Fibroblast of pulmonary artery (primary cell): Measurements from ENCODE around the gene OR6M1.

Experiments
- DNase-seq: peaks from one replicate; pipeline ENCODE4 v3.0.0-alpha.2; 2010; ENCODE audit warnings: low read depth
- H3K4me3 ChIP-seq: replicated peaks from 2 replicates; pipeline ENCODE4 v1.5.1; 2011; ENCODE audit warnings: low read depth, mild to moderate bottlenecking, control low read depth, low read length, moderate library complexity
- TF ChIP-seq, protein P1 (sequence below): IDR thresholded peaks from 2 replicates; pipeline ENCODE4 v1.5.1; 2011; ENCODE audit warnings: mild to moderate bottlenecking, control low read depth, low read length, inconsistent platforms; ENCODE audit errors: missing control alignments

Gene OR6M1

DNA sequence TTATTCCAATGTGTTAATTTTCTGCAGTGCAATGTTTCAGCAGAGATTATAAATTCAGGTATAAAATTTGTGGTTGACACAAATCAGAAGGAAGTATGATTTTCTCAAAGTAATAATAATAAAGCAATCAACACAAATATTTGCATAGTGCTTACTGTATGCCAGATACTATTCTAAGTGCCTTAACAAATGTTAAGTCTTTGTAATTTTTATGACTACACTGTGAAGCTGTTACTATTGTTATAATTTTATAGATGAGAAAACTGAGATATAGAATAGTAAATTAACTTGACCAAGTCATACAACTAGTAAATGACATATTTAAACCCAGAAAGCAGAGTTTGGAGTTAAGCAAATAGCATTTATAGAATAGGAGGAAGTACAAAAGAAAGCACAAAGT is 35.4 kb downstream of the OR6M1 start:
- no peak for DNase-seq
- H3K4me3 ChIP-seq: no peak overlapping the region
- TF ChIP-seq, protein P1, sequence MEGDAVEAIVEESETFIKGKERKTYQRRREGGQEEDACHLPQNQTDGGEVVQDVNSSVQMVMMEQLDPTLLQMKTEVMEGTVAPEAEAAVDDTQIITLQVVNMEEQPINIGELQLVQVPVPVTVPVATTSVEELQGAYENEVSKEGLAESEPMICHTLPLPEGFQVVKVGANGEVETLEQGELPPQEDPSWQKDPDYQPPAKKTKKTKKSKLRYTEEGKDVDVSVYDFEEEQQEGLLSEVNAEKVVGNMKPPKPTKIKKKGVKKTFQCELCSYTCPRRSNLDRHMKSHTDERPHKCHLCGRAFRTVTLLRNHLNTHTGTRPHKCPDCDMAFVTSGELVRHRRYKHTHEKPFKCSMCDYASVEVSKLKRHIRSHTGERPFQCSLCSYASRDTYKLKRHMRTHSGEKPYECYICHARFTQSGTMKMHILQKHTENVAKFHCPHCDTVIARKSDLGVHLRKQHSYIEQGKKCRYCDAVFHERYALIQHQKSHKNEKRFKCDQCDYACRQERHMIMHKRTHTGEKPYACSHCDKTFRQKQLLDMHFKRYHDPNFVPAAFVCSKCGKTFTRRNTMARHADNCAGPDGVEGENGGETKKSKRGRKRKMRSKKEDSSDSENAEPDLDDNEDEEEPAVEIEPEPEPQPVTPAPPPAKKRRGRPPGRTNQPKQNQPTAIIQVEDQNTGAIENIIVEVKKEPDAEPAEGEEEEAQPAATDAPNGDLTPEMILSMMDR: no peak

DNA sequence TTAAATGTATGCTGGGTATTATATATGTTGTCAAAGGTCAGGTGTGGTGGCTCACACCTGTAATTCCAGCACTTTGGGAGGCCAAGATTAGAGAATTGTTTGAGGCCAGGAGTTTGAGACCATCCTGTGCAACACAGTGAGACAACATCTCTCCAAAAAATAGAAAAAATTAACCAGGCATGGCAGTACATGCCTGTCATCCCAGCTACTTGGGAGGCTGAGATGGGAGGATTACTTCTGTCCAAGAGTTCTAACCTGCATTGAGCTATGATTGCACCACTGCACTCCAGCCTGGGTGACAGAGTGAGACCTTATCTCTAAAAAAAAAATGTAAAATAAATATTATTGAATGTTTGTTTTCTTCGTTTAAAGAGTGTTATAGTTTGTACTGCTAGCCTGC is 40.5 kb downstream of the OR6M1 start:
- TF ChIP-seq, protein P1: no peak
- DNase-seq: no peak
- no peak overlapping the region for H3K4me3 ChIP-seq

DNA sequence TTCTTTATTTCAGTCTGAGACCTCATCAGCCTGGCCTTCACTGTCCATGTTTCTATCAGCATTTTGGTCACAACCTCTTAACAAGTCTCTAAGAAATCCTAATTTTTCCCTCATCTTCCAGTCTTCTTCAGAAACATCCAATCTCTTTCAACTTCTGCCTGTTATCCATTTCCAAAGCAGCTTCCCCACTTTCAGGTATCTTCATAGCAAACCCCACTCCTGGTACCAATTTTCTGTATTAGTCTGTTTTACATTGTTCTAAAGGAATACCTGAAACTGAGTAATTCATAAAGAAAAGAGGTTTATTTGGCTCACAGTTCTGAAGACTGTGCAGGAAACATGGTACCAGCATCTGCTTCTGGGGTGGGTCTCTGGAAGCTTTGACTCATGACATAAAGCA is 43.7 kb downstream of the OR6M1 start:
- DNase-seq: no peak
- no peak overlapping the region for H3K4me3 ChIP-seq
- TF ChIP-seq, protein P1: no peak

DNA sequence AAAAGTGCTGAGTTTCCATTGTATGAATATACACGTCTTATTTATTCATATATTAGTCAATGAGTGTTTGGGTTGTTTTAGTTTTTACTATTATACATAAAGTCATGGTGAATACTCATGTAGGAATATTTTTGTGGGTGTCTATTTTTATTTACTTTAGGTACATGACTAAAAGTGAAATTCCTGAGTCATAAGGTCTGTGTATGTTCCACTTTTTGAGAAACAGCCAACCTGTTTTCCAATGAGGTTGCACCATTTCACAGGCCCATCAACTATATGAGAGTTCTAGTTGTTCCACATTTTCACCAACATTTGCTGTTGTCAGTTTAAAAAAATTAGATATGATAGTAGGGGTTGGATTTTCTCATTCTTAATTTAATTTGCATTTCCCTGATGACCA is 45.3 kb downstream of the OR6M1 start:
- no peak overlapping the region for H3K4me3 ChIP-seq
- TF ChIP-seq, protein P1: no peak
- no peak for DNase-seq

DNA sequence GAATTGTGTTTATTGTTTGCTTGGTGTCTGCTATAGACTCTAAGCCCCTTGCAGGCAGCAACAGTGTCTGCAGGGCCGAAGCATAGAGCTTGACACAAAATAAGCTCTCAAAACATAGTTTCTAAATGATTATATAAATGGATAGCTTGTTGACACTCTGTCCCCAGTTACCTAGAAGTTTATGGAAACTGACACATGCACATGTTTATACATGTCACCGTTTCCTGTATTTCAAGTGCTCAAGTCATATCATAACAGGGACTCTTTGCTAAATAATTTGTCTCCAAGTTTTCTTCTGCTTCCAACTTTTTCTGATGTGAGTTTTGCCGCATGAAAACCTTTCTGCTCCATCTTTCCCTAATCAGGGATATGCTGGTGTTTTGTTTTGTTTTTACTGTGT is 48.2 kb downstream of the OR6M1 start:
- no peak overlapping the region for H3K4me3 ChIP-seq
- TF ChIP-seq, protein P1: no peak
- DNase-seq: no peak

DNA sequence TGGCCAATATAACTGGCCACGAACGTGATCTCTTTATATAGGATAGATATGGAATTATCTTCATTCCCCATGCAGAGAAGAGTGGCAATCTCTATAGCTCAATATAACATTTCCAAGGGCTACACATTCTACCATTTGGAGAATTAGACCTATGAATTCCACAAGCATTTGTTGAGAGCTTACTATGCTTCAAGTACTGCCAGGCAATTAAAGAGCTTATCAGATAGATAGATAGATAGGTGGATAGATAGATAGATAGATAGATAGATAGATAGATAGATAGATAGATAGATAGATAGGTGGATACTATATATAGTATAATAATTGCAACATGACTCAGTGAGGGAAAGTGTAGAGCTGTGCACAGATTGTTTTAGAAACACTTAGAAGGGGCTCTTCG is 50.3 kb downstream of the OR6M1 start:
- no peak overlapping the region for H3K4me3 ChIP-seq
- DNase-seq: no peak
- TF ChIP-seq, protein P1: no peak
